Prostate gland (tissue), 2 donors: Measurements from ENCODE around the gene LGR6. TPM values are rescaled to one million over a fixed set of nuclear protein-coding genes. Genes with fewer than 3 reads are reported as not detected.

Source experiments
- DNase-seq: peaks from one replicate; pipeline ENCODE4 v3.0.0-alpha.2; 2019; ENCODE audit warnings: low spot score
- H3K27ac ChIP-seq, 2 donors: fragments of 200-600 bp; sonication (generic); 2 replicates each; pipeline ENCODE4 v1.5.1; 2017 to 2019
- H3K27me3 ChIP-seq: fragments of 200-600 bp; sonication (generic); replicated peaks from 2 replicates; pipeline ENCODE4 v1.5.1; 2019; ENCODE audit not compliant: insufficient read depth
- H3K36me3 ChIP-seq, 2 donors: fragments of 200-600 bp; sonication (generic); 1 replicate in 1 of 2; 2 replicates in 1 of 2; pipeline versions ENCODE4 v1.5.1 to v1.8.1; 2017 to 2019
- H3K4me1 ChIP-seq: fragments of 200-600 bp; sonication (generic); replicated peaks from 2 replicates; pipeline ENCODE4 v1.5.1; 2019
- H3K4me3 ChIP-seq, 2 donors: fragments of 200-600 bp; sonication (generic); 2 replicates each; pipeline ENCODE4 v1.5.1; 2017 to 2019
- H3K9me3 ChIP-seq: fragments of 200-600 bp; sonication (generic); 2 replicates; pipeline ENCODE4 v1.5.1; 2017
- CTCF ChIP-seq, 4 experiments: fragments of 200-600 bp in 2 of 4; fragments of 450-650 bp in 2 of 4; sonication (generic) in 2 of 4; IDR thresholded peaks; 1 replicate in 3 of 4; 2 replicates in 1 of 4; pipeline ENCODE4 v1.5.1; 2016 to 2019; ENCODE audit warnings: antibody characterized with exemption in 4 of 4, mild to moderate bottlenecking in 2 of 4, moderate library complexity in 2 of 4
- POLR2A ChIP-seq: fragments of 450-650 bp; IDR thresholded peaks from one replicate; pipeline ENCODE4 v1.6.1; 2016; ENCODE audit warnings: antibody characterized with exemption, mild to moderate bottlenecking
- POLR2AphosphoS5 ChIP-seq: sonication (generic); formaldehyde crosslinking; IDR thresholded peaks from one replicate; pipeline ENCODE4 v1.6.1; 2017; ENCODE audit warnings: antibody characterized with exemption
- WGBS: methylation state at CpG from one replicate; pipeline ENCODE4 v1.1.5; 2018; 5-methylcytosine and 5-hydroxymethylcytosine counted together
- intact Hi-C: fragments of 100-400 bp; cut with DNase I; formaldehyde crosslinking; loops from one replicate; pipeline ENCODE4 v1.14.2; 2022
- total RNA-seq, 2 donors: library from RNA; depleted of rRNA; stranded (reverse); fragments of >200 nt; gene quantifications; one replicate each; pipeline ENCODE4 v1.1.0, GENCODE V29; 2016

The LGR6 gene
- total RNA-seq, 2 donors from 2014 or later: 8.0 to 25.6 TPM

GRCh38 chr1:202220733-202221132, 27.1 kb downstream of the LGR6 start:
- DNase-seq: no peak
- H3K27ac ChIP-seq: no peak overlapping the region
- no peak overlapping the region for H3K4me3 ChIP-seq
- WGBS: 85% methylated on average over 2 of the region's 2 CpGs
- H3K4me1 ChIP-seq: no peaks in the 10 kb centered on the region
- no peaks in the 10 kb centered on the region for H3K27me3 ChIP-seq
- no peaks in the 10 kb centered on the region for H3K9me3 ChIP-seq
- intact Hi-C loops: no loop called here
- no peaks in the 10 kb centered on the region for H3K36me3 ChIP-seq
- TF ChIP-seq POLR2A: no peak
- TF ChIP-seq POLR2AphosphoS5: no peak
- TF ChIP-seq CTCF (IDR thresholded peaks at IDR 0.05): no peak

GRCh38 chr1:202221911-202222909, 28.6 kb downstream of the LGR6 start:
- no peaks in the 10 kb centered on the region for H3K36me3 ChIP-seq
- DNase-seq: peak; percentile 67
- H3K9me3 ChIP-seq: no peaks in the 10 kb centered on the region
- 37% methylated on average over 19 of the region's 19 CpGs for WGBS
- intact Hi-C loops: no loop called here
- no peak for TF ChIP-seq POLR2A
- TF ChIP-seq POLR2AphosphoS5: peak; percentile 33
- no peak for TF ChIP-seq CTCF (IDR thresholded peaks at IDR 0.05)
- H3K27me3 ChIP-seq: no peaks in the 10 kb centered on the region
- no peaks in the 10 kb centered on the region for H3K4me1 ChIP-seq
- H3K27ac ChIP-seq: peak overlapping the region; percentile 12 to 57
- no peak overlapping the region for H3K4me3 ChIP-seq

- Histone ChIP-seq H3K9me3 (no peaks in the 10 kb centered on the region), H3K4me1 (no peaks in the 10 kb centered on the region), H3K36me3 (no peaks in the 10 kb centered on the region), H3K27me3 (no peaks in the 10 kb centered on the region), H3K4me3 (no peak overlapping the region), H3K27ac (peak overlapping the region; percentile 12 to 57)
- intact Hi-C loops: no loop called here
- no peak for DNase-seq
- no peak for TF ChIP-seq POLR2AphosphoS5
- WGBS: 41% methylated on average over 7 of the region's 7 CpGs
Observed at GRCh38 chr1:202223121-202223860, 29.7 kb downstream of the LGR6 start.

- Histone ChIP-seq H3K27ac (no peak overlapping the region), H3K27me3 (no peaks in the 10 kb centered on the region), H3K4me3 (no peak overlapping the region), H3K9me3 (no peaks in the 10 kb centered on the region), H3K4me1 (no peaks in the 10 kb centered on the region), H3K36me3 (no peaks in the 10 kb centered on the region)
- no peak for TF ChIP-seq CTCF (IDR thresholded peaks at IDR 0.05)
- no peak for TF ChIP-seq POLR2A
- TF ChIP-seq POLR2AphosphoS5: no peak
- intact Hi-C loops: no loop called here
- 88% methylated on average over 8 of the region's 8 CpGs for WGBS
- no peak for DNase-seq
Observed at GRCh38 chr1:202224453-202224852, 30.9 kb downstream of the LGR6 start.

- intact Hi-C loops: no loop called here
- H3K4me1 ChIP-seq: no peaks in the 10 kb centered on the region
- no peaks in the 10 kb centered on the region for H3K27me3 ChIP-seq
- TF ChIP-seq POLR2AphosphoS5 (no peak), CTCF (IDR thresholded peaks at IDR 0.05) (no peak), POLR2A (no peak)
- no peak overlapping the region for H3K4me3 ChIP-seq
- 77% methylated on average over 5 of the region's 5 CpGs for WGBS
- DNase-seq: no peak
- H3K27ac ChIP-seq: no peak overlapping the region
- H3K9me3 ChIP-seq: no peaks in the 10 kb centered on the region
- no peaks in the 10 kb centered on the region for H3K36me3 ChIP-seq
Observed at GRCh38 chr1:202225131-202225530, 31.5 kb downstream of the LGR6 start.
